NCI-H1105 (cell line): ENCODE measurements around the gene LZTFL1.

Source experiments
- DNase-seq: peaks from one replicate; lab custom pipeline; 2025; lab: John Stamatoyannopoulos, UW

Gene LZTFL1

DNA sequence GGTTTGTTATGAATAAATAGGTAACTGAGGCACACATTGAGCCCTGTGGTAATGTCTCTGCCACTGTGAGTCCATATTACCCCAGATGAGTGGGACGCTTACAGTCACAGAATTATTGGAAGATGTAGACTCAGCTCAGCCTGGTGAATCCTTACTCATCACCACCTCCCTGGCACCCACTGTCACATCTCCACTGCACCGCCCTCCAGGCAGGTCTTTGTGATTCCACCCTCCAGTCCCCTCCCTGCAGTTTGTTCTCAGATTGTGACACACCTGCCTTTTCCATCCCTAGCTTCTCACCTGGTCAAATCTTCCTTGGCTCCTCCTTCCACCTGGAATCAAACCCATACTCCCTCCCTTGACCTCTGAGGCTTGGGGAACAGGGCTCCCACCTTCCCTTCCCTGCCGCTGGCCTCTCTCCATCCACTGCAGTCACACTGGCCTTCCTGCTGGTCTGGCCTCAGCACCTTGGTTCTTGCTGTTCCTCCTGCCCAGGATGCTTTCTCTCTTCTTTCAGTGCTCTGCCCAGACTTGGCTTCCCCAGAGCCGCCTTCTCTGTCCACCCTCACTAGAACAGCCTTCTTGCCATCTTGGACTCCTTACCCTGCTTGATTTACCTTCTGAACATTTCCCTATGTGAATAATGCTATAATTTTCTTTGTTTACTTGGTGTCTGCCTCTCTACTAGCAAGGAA is 55.0 kb downstream of the LZTFL1 start:
- DNase-seq = no peak

DNA sequence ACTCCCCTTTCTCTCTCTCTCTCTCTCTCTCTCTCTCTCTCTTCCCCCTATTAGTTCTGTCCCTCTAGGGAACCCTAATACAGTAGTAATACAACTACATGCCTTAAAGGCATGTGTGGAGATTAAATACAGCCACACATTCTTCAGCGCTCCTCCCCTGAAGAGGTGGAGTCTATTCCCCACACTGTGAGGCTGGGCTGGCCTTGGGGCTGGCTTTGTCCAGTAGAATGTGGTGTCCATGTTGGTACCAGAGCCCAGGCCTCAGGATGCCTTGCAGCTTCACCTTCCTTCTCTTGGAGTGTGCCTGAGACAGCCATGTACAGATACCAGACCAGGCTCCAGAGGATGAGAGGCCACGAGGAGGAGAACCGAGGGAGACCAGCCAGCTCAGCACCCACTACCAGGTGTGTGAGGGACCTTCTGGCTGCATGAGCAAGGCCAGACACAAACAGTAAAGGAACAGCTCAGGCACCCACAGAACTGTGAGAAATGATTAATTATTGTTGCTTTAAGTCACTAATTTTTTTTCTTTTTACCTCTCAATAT is 56.2 kb downstream of the LZTFL1 start:
- DNase-seq = no peak

DNA sequence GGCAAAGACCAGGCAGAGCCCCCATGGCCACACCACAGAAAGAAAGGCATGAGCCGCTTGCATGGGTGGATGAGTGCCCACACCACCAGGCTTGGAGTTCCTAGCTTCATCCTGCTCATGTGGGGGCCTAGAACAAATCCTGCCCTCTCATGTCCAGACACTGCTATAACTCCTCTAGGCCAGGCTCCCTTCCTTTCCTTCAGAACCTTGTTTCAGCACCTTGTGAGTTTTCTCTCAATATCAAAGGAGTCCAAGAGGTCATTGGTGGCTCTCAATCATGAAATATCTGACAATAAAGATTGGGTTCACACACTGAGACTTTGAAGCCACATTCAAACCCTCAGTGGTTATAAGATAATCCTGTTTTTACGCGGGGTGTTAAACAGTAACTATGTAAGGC is 58.3 kb downstream of the LZTFL1 start:
- DNase-seq = no peak

DNA sequence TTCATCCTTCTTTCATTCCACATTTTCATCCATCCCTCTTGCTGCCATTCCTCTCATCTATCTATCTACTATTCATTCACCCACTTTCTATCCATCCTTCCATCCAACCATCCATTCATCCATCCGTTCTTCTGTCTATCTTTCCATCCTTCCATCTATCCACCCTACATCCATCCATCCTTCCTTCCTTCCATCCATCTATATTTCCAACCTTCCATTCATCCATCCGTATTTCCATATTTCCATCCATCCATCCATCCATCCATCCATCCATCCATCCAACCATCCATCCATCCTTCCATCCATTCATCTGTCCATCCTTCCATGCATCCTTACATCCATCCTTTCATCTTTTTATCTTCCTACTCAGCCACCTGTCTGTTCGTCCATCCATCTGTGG is 59.5 kb downstream of the LZTFL1 start:
- DNase-seq = no peak

DNA sequence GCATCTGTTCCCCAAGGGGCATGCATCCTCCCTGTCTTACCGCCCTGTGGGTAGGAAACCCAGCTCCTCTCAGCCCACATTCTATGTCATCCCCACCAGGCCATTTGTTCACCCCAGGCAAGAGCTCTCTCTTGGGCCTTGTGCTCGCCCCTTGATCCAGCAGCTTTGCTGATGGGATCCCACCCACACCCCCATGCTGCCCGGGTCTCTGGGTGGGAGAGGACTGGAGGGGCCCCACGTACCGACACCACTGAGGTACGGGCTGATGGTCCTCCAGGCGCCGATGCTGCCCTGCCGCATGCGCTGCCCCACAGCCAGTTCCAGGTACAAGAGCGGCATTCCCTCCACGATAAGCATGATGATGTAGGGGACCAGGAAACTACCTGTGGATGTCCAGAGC is 60.1 kb downstream of the LZTFL1 start:
- no peak for DNase-seq

DNA sequence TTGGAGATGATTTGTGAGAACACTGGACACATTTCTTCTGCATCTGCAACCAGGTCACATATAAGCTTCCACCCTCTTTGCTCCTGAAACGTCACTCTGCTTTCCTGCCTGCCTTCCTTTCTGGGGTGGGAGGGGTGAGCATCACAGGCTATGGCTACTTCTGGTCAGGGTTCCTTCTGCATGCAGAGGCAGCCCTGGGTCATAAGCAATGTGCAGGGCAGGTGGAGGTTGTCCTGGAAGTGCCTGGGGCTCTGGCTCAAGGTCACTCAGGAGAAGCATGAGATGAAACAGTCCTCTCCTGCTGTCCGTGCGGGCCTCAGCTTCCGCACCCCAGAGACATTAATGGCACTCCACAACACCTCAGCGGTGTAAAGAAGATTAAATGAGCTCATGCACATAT is 60.6 kb downstream of the LZTFL1 start:
- DNase-seq = no peak

DNA sequence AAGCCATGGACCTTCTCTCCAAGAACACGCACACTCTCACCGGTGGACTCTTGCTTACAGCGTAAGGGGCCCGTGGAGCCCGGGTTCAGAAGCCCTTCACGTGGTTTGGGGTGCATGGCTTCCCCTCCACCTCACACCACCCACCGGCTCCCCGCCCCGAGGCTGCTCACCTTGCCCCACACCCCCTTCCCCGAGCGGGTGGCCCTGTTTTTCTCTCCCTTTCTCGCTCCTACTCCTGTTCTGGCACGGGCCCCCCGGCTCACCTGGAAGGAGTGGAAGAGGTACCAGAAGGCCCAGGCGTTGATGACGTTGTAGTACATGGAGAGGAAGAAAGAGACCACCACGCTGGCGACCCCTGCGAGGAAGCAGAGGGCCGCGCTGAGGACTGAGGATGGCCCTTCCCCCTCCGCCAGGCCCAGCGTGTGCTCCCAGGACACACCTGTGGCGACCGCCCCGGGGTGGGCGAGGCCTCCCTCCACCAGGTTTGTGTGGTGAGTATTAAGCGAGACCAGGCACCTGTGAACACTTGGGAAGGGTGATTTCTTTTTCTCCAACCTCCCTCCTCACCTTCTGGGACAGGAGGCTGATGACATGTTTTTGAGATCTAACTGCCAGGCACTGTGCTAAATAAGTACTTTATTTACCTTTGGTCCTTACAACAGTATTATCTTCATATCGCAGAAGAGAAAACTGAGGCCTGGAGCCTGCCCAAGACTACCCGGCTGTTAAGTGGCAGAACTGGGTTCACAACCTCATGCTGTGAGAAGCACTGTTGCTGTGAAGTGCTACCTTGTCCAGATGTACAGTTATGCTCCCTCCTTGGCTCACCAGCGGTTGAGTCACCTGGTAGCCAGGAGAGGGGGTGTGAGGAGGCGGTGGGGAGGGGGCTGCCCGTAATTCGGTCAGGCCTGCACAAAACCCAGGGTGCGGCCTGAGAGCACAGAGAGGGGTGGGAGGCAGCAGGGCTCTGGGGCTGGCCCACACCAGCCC is 61.9 kb downstream of the LZTFL1 start:
- no peak for DNase-seq

DNA sequence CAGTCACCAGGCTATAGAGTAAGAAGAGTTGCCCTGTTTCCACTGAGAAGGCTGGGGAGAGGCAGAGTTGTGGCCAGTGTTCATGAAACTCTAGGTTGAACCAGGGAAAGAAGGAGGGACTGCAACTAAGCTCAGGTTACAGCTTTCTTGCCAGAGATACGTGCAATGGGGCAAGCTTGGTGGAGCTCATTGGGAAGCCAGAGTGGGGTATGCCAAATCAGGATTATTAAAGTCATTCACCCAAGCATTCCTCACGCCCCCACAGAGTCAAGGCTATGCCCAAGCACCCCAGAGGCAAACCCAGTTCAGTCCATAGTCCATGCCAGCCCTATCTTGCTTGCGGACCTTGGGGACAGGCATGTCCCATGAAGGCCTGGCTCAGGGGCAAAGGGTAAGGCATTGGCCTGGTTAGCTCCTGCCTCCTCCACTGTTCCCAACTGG is 63.1 kb downstream of the LZTFL1 start:
- no peak for DNase-seq

DNA sequence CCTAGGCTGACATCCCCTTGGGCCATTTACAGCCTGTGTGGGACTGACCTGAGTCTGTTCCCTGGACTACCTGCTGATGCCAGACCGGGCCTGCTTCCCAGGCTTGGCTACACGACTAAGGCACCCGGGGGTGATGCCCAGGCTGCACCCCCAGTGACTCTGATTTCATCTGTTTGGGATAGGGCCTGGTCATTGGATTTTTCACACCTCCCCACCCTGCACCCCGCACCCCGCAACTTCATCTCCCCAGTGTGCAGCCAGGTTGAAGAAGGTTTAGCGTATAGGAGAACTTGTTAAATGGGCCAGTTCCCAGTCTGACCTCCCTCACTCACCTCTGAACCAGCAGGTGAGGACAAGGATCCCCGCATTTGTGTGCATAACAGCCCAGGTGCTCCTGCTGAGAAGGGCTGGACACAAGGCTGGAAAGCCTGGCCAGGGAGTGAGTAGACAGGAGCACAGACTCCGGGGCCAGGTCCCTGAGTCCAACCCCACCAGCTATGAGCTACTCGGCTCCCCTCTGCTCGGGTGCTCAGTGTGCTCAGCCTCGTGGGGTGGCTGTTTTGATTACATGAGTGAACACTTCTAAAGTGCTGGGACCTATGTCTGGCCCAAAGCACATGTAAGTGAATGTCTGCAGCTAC is 64.1 kb downstream of the LZTFL1 start:
- DNase-seq = no peak

DNA sequence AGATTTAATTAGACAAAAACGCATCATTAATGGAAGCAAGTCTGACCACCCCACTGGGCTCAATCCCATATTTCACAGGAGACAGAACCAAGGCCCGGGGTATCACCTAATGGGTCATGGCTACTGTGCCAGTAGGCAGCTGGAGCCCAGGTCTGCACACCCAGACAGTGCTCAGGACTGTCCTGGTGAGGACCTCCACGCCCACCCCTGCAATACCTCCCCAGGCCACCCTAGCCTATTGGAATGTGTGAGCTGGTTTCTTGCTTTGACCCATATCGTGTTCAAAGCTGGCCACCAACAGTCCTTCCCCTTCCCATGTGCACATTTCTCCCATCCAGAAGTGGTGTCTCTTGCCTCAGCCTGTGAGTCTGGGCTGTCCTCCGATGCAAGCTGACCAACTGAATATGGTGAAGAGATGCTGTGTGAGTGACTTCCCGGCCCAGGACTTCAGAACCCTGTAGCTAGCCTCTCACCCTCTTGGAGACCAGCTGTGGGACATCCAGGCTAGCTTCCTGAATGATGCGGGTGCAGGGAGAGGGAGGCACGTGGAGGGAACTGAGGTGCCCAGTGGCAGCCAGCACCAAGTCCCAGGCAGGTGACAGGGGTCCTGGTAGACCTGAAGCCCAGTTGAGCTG is 64.7 kb downstream of the LZTFL1 start:
- DNase-seq = no peak

DNA sequence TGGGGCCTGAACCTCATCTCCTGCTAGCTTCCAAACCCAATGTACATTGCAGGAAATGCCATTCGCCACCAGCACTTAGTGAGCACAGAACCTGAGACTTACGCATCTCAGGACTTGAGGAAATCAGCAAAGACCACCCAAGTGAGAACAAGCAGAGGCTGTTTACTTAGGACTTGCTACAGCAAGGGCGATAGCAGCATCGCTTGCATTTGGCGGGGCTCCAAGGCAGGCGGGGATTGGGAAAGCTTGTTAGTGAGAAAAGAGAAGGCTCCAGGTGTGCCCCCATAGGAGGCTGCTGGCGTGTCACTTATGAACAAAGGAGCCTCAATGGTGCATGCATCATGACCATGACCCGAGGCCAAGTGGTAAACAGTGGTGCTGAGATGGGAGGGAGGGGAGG is 65.3 kb downstream of the LZTFL1 start:
- peak; percentile 73 for DNase-seq

DNA sequence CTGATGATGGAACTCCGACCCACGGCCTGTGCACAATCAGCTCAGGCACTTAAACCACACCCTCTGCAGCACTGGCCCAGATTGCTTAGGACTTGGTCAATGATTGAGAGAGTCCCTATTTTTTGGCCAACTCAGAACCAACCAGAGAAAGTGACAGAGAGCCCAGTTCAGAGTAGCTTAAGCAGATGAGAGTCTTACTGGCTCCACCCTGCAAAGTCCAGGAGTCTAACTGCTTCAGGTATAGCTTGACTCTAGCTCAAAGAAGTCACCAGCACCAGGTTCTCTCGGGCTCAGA is 65.7 kb downstream of the LZTFL1 start:
- no peak for DNase-seq

DNA sequence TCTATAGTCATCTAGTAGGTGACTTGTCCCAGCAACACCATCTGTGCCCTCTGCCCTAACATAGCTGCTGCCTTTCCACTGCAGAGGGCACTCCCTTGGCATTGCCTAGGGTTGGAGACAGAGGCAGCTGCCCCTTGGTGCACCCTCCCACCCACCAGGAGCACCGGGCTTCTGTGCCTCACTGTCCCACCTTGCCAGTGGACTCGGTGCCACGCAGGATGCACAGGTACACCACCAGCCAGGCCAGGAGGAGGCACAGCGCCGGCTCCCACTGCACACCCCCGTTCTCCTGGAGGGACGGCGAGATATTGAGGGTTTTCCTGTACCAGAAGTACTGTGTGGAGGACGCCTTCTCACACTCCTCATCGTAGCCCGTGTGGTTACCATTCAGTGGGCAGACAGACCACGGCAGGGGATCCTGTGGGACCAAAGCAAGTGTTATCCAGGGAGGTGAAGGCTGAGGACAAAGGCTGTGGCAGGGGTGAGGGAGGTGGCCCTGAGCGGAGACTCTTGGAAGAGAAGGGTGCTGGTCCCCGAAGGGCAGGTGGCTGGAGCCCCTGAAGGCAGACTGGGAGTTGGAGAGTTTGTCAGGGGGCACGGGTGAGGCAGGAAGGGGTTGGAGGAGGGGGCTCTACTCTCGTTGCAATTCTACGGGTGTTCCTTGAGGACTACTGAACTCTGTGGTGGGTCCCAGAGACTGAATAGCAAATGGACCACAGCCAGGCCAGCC is 66.2 kb downstream of the LZTFL1 start:
- DNase-seq = no peak

DNA sequence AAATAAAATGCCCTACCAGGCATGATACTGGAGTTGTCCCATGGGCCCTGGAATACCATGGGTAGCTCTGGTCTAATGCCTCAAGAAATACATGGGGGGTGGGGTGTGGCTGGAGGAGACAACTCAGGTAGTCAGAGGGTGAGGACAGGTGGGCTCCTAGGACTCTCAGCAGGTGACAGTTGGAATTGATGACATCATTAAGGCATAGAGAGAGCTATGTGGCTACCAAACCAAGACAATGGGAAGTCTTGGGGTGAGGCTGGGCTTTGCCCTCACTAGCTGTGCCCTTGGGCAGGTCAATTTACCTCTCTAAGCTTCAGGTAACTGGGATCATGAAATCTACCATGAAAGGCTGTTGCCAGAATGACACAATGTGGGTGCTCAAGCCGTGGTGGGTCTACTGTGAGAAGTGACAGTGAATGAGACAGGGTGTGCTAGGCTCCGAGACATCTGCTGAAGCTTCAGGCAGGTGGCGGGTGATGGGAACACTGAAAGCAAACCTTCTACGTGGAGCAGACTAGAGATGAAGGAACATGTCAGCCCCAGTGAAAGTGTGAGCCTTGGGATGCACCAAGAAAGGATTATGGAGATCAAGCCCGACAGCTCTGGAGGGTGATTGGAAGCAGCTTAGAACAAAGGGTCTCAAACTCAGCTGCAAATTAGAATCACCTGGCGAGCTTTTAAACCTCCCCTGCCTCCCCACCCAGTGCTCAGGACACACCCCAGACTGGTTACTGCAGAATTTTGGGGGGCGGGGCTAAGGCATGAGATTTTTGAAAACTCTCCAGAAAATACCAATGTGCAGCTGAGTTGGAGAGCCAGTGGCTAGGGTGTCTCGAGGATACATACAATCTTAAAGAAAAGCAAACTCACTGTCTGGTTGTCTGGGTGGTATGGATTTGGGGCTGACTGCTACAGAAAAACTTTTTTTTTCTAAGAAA is 67.1 kb downstream of the LZTFL1 start:
- DNase-seq = no peak

DNA sequence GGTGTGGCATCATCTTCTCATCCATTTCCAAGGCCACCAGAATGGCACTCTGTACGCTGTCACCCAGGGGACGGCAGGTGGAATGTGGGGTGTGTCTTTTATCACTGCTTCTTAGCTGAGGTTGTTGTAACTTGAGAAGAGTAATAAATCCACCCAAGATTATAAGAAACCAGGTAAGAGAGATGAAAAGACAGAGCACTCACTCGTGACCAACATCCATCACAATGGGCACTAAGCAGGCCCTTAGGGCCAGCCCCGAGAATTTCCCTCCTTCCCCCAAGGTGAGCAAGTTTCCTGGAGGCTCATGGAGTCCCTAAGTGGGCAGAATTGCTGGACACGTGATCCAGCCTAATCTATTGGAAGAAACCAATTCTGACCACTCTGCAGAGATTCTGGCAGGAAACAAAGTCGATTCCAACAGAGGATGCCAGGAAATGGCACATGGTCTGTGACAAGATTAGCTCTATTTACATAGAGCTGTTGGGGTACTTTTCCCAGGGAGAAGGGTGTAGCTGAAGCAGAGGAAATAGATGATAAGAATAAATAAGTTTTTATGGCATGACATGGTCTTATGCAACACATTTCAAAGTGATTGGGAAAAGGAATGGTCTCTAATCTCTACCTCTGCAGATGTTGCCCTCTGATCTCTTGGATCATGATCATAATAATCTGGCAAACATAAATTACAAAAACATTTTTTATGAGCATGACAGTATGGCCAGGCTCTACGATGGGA is 68.0 kb downstream of the LZTFL1 start:
- DNase-seq = no peak
